Measurements from ENCODE around the gene NCAM2. TPM values are rescaled to one million over a fixed set of nuclear protein-coding genes. Genes with fewer than 3 reads are reported as not detected.

The NCAM2 gene
- polyA plus RNA-seq, 1 experiment = 7.7 TPM

- POLR2A ChIA-PET = no interaction called here
- no peaks in the 10 kb centered on the region for H3K27me3 ChIP-seq (ENCODE audit: control insufficient read depth, insufficient read depth, low read length)
- no peaks in the 10 kb centered on the region for H3K9me3 ChIP-seq (ENCODE audit: control insufficient read depth, insufficient read depth, low read length)
- H3K27ac ChIP-seq (ENCODE audit: low read depth, low read length) = no peak overlapping the region
- CTCF ChIA-PET = no interaction called here
- TF ChIP-seq CTCF (IDR thresholded peaks at IDR 0.05; ENCODE audit: low read depth, low read length) = no peak
- DNase-seq (ENCODE audit: low read depth, low spot score) = no peak
- no peak overlapping the region for H3K4me3 ChIP-seq (ENCODE audit: low read depth, low read length)
Observed at GRCh38 chr21:21439761-21440160, 441.6 kb downstream of the NCAM2 start.

- TF ChIP-seq CTCF (IDR thresholded peaks at IDR 0.05; ENCODE audit: low read depth, low read length) = no peak
- ChIA-PET CTCF (no interaction called here), POLR2A (no interaction called here)
- Histone ChIP-seq H3K4me3 (ENCODE audit: low read depth, low read length) (no peak overlapping the region), H3K27ac (ENCODE audit: low read depth, low read length) (no peak overlapping the region), H3K9me3 (ENCODE audit: control insufficient read depth, insufficient read depth, low read length) (no peaks in the 10 kb centered on the region; the same call in 1 of the 2 replicates), H3K27me3 (ENCODE audit: control insufficient read depth, insufficient read depth, low read length) (no peaks in the 10 kb centered on the region)
- DNase-seq (ENCODE audit: low read depth, low spot score) = no peak
Observed at GRCh38 chr21:21457077-21457476, 458.9 kb downstream of the NCAM2 start.

- DNase-seq (ENCODE audit: low read depth, low spot score) = no peak
- Histone ChIP-seq H3K27me3 (ENCODE audit: control insufficient read depth, insufficient read depth, low read length) (no peaks in the 10 kb centered on the region), H3K27ac (ENCODE audit: low read depth, low read length) (no peak overlapping the region), H3K4me3 (ENCODE audit: low read depth, low read length) (no peak overlapping the region), H3K9me3 (ENCODE audit: control insufficient read depth, insufficient read depth, low read length) (no peaks in the 10 kb centered on the region; the same call in 1 of the 2 replicates)
- no peak for TF ChIP-seq CTCF (IDR thresholded peaks at IDR 0.05; ENCODE audit: low read depth, low read length)
- ChIA-PET POLR2A (no interaction called here), CTCF (no interaction called here)
Observed at GRCh38 chr21:21458124-21458631, 460.0 kb downstream of the NCAM2 start.

- H3K4me3 ChIP-seq (ENCODE audit: low read depth, low read length) = no peak overlapping the region
- DNase-seq (ENCODE audit: low read depth, low spot score) = no peak
- H3K9me3 ChIP-seq (ENCODE audit: control insufficient read depth, insufficient read depth, low read length) = no peaks in the 10 kb centered on the region; the same call in 1 of the 2 replicates
- no peak overlapping the region for H3K27ac ChIP-seq (ENCODE audit: low read depth, low read length)
- H3K27me3 ChIP-seq (ENCODE audit: control insufficient read depth, insufficient read depth, low read length) = no peaks in the 10 kb centered on the region
- CTCF ChIA-PET = no interaction called here
- POLR2A ChIA-PET = no interaction called here
- TF ChIP-seq CTCF (IDR thresholded peaks at IDR 0.05; ENCODE audit: low read depth, low read length) = no peak
Observed at GRCh38 chr21:21460979-21461378, 462.8 kb downstream of the NCAM2 start.

GRCh38 chr21:21463456-21463855, 465.2 kb downstream of the NCAM2 start:
- H3K9me3 ChIP-seq (ENCODE audit: control insufficient read depth, insufficient read depth, low read length) = no peaks in the 10 kb centered on the region
- H3K4me3 ChIP-seq (ENCODE audit: low read depth, low read length) = no peak overlapping the region
- ChIA-PET POLR2A (no interaction called here), CTCF (no interaction called here)
- no peaks in the 10 kb centered on the region for H3K27me3 ChIP-seq (ENCODE audit: control insufficient read depth, insufficient read depth, low read length)
- no peak overlapping the region for H3K27ac ChIP-seq (ENCODE audit: low read depth, low read length)
- TF ChIP-seq CTCF (IDR thresholded peaks at IDR 0.05; ENCODE audit: low read depth, low read length) = no peak
- DNase-seq (ENCODE audit: low read depth, low spot score) = no peak
